HG02938 (cell line): ENCODE results near the gene IL36RN.

Experiments
- ATAC-seq: cut with Tn5 transposase; IDR thresholded peaks from one replicate; pipeline ENCODE4 v1.9.1; 2021; ENCODE audit warnings: mild to moderate bottlenecking, moderate library complexity; ENCODE audit not compliant: unreplicated experiment

IL36RN gene

DNA sequence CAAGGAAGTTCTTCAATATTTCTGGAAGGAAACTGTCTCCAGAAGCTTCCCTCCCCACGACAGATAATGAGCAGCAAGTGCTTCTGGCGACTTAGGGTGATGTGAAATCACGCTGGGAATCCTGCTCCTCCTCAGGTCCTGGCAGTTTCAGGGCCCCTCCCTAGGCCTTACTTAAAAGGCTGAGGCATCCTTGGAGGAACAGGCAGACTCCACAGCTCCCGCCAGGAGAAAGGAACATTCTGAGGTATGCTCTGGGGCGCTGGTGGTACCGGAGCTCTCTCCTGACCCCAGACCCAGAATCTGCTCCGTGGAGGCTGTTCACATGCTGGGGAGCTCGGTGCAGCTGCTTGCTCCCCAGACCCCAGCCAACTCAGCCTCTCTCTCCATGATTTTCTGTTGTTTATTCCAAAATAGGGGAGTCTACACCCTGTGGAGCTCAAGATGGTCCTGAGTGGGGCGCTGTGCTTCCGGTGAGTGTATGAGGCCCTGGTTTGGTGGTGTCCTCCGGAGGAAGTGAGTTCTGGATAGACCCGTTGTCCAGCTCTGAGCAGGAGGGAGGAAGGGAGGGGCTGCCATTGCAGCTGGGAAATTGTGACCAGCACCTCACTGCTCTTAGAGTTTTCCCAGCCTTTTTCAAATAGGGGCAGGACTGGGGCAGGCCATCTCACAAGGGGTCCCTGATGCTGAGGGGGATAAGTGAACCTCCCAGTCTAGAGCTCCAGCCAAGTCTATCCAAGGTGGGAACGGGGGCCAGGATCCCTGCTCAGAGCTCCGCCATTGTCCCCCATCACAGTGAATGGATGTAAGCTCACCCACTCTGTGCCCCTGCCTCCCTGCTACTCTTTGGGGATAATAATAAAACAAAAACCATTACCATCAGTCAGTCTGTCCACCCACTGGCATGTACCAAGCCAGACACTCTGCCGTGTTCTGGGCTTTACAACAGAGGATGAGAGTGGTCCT, at the start of gene IL36RN:
IL36RN (plus strand) TSS at position 201 of the 963 bp plus-strand sequence; CDS start at position 442, 241 bp downstream.
- ATAC-seq = no peak

- no peak for ATAC-seq
These were observed 49.4 kb upstream of the IL36RN start for GRCh38 chr2:113009622-113010021.

DNA sequence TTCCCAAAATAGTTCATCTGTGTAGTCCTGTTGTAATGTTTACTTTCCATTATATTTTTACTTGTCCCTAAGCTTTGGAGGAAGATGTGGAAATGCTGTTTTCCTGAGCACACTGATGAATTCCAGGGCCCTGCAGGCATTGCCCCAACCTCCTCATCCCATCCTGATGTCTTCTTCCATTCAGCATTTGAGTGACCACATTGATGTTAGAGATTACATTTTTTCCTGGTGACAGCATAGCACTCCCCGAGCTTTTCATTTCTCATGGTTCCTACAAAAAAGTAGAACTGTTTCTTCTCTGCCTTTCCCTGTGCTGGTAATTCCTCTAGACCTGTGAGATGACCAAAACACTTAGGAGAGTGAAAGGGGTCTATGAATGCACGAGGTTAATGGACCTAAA, 48.9 kb upstream of the IL36RN start:
- ATAC-seq = no peak

DNA sequence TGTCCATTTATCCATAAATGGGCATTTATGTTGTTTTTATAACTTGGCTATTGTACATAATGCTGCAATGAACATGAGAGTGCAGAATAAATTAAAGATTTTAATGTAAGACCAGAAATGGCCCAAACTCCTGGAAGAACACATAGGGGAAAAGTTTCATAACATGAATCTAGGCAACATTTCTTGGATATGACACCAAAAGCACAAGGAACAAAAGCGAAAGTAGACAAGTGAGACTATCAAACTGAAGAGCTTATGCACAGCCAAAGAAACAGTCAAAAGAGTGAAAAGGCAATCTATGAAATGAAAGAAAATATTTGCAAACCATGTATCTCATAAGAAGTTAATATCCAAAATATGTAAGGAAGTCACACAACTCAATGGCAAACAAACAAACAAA, 47.9 kb upstream of the IL36RN start:
- no peak for ATAC-seq

GRCh38 chr2:113012436-113013335, 46.3 kb upstream of the IL36RN start:
- no peak for ATAC-seq

DNA sequence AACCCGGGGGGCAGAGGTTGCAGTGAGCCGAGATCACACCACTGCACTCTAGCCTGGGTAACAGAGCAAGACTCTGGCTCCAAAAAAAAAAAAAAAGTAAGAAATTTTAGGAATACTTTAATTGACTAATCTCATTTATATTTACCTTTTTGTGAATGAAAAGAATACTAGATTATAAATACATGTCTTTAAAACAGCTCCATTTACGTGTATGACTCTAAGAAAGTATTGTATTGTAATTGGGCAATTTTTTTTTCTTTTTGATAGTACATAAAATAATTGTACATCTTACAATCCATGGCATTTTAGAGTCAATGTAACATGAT, 45.7 kb upstream of the IL36RN start:
- ATAC-seq = no peak

DNA sequence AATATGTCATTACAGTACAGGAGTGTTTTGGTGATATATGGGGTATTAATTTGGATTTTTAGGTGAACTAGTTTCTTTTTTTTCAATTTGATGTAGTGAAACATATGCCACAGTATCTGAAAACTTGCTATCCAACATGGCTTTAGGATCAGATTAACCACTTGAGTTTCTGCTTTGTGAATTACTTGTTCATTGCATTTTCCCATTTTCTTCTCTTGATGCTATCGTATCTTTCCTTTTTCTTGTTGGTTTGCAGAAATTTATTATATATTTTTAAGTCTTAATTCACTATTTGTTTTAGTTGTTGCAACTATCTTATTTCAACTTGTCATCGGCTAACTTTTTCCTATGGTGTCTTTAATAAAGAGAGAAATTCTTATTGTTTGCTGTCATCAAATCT, 44.9 kb upstream of the IL36RN start:
- ATAC-seq = no peak

DNA sequence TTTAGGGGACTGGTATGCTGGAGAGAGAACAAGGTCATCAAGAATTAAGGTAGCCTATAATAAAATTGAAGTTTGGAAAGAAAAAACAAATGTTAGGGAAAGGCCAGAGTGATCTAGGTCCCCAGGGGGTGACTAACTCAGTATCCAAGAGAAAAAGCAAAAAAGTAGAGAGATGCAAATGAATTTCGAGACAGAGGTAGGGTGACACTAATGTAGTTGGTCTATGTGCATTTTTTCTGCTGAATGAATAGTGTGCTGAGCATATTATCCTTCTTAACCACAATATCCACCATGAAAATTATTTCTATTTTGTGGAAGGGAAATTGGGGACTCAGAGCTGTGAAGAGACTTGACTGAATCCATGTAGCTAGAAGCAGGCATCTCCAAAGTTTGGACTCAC, 44.0 kb upstream of the IL36RN start:
- ATAC-seq = no peak

DNA sequence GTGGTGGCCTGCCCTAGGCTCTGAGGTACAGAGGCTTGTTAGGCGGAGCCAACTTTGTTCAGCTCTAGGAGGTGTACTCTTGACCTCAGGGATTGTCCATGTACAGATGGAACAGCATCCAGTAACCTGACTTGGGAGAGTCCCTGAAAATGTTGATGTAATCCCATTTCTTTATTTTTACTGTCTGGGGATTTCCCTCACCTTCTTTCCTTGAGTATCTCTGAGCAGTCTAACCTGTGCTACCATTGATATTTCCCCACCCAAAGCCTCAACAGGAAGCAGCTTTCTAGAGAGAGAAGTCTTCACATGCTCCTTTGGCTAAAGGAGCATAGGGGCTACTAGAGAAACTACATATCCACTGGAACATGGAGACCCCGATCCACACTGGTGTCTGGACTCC, 43.3 kb upstream of the IL36RN start:
- ATAC-seq = no peak

- no peak for ATAC-seq
These were observed 40.5 kb upstream of the IL36RN start for GRCh38 chr2:113018509-113018908.

DNA sequence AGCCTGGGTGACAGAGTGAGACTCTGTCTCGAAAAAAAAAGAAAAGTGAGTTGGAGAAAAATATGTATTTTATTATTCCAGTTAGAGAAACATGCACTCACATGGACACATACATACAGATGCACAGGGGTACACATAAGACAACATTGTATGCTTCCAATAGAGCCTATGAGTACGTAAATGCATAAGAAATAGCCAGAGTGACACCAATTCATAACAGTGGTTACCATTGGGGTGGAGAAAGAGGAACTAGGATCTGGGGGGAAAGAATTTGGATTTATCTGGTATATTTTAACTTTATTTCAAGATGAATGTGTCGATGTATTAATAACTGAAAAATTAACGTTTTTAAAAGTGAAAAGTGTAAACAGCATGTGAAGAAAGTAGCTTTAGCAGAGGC, 37.7 kb upstream of the IL36RN start:
- ATAC-seq = no peak

DNA sequence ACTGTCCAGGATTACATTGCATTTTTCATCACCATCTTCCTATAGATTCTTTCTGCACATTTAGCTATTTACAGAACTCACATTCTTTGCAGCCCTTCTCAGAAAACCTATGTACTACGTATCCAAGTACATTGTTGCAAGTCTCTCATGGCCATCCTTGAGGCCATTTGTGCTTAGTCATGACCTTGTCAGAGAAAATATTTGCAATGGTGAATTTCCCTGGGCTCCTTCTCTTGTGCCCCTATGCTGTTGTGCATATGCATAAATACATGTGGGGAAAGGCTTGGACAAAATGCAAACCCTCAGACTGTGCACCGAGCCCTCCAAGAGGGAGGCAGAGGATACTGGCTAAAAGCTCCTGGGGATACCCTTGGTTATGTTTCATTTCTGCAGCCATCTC, 34.2 kb upstream of the IL36RN start:
- ATAC-seq = no peak

DNA sequence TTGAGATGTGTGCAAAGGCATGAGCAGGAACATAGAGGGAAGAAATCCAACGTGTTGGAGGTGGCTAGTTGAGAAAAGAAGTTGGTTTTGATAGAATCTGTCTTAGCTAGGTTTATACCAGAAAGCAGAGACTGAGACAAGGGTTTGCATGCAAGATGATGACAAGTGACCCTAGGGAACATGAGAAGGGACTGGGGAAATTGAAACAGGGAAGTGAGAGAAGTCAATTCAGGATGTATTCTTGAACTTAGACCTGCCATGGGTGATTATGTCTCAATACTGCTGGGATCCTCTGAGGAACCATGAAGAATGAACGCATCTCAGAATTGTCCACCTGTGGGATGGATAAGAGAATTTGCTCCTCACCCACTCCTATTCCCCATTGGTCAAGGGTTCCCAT, 33.3 kb upstream of the IL36RN start:
- no peak for ATAC-seq

- no peak for ATAC-seq
These were observed 31.3 kb upstream of the IL36RN start for GRCh38 chr2:113027691-113028090.

GRCh38 chr2:113028112-113028511, 30.9 kb upstream of the IL36RN start:
- ATAC-seq = no peak

DNA sequence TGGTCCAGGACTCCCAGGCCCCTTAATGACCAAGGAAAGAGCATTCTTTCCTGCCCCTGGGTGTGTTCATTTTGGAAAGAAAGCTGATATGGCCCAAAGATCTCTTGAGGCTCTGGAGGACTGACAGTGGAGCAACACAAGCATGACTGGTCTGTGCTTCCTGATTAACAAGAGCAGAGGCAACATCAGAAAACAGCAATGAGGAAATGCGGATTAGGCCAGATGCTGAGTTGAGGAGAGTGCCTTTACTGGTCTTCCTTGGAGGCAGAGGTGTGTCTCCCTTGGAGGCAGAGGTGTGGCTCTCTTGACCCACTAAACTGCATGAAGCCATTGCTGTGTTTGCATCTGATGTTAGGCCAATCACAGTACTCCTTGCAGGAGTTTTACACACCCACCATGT, 26.3 kb upstream of the IL36RN start:
- no peak for ATAC-seq

- no peak for ATAC-seq
These were observed 25.0 kb upstream of the IL36RN start for GRCh38 chr2:113034016-113034415.

GRCh38 chr2:113036763-113037162, 22.2 kb upstream of the IL36RN start:
- ATAC-seq = no peak

- no peak for ATAC-seq
These were observed 20.7 kb upstream of the IL36RN start for GRCh38 chr2:113038291-113038690.

DNA sequence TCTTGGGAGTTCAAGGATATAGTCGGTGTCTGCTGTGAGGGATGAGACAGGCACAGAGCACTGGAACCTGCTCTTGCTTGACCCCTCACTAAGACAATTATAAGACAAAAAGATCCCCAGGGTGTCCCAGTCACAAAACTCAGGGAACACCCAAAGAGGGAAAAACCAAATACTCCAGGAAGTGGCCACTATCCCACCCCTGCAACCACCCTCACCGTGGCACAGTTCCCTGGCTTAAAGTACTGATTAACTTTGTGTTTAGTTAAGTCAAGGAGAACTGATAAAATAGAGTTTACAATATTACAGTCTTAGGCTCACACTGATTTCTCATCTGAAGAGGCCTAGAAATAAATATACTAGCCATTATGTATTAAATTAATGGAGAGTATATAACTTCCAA, 19.8 kb upstream of the IL36RN start:
- no peak for ATAC-seq

DNA sequence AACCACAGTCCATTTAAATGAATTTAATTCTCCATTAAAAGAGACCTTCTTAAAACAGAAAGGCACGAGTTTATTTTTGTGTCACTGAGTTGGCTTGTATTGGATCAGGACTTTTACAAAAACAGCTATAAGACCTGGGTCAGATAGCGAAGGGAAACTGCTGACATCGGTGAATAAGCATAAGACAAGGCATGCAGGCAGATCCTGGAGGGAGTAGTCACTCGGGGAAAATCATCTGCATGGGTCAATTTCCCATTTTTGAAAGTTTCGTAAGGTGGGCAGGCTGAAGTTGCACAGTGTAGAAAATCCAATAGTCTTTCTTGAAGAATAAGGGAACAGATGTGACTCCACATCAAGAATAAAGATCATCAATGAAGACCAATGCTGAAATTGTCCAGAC, 19.3 kb upstream of the IL36RN start:
- no peak for ATAC-seq

GRCh38 chr2:113041871-113042270, 17.1 kb upstream of the IL36RN start:
- no peak for ATAC-seq
